ENCODE results near the gene THBS2. TPM values are rescaled to one million over a fixed set of nuclear protein-coding genes. Genes with fewer than 3 reads are reported as not detected.
"Not testable (repeated sequence)": the region's sequence is repeated elsewhere in the genome, so short reads cannot be mapped to it uniquely, and the experiment has no call there.

THBS2 gene
- total and polyA plus RNA-seq, 9 donors, result 26.5 to 151 (median 65.3) TPM

- intact Hi-C loops (cut with DNase I), result no loop called here
- no peaks in the 10 kb centered on the region for H3K36me3 ChIP-seq
- no peak overlapping the region for H3K4me3 ChIP-seq
- no peaks in the 10 kb centered on the region for H3K27me3 ChIP-seq
- TF ChIP-seq POLR2A (IDR thresholded peaks at IDR 0.05) (no peak), CTCF (IDR thresholded peaks at IDR 0.05) (no peak), EP300 (IDR thresholded peaks at IDR 0.05) (no peak)
- H3K27ac ChIP-seq, result no peak overlapping the region
- 86 to 90% (median 87%) methylated on average over 10 of the region's 10 CpGs for WGBS, 3 donors
- H3K9me3 ChIP-seq, result no peaks in the 10 kb centered on the region
- DNase-seq, result no peak
- peaks cover 2% of the 10 kb centered on the region for H3K4me1 ChIP-seq (ENCODE audit: insufficient read depth)
Observed at GRCh38 chr6:169271158-169271876, 17.7 kb upstream of the THBS2 start.

DNA sequence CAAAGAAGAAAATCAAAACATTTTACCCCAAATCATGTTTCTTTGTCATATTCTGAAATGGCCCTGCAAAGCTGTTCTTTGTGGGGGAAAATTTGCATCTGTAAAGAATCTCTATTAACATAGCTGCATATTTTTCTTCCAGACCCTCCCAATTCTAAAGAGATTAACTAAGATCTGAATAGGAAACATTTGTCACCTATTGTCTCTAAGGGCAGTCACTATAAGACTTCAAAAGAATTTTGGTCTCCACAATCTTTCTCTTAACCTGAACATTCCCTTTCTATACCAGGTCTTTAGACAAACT, 16.4 kb upstream of the THBS2 start:
- H3K36me3 ChIP-seq; H3K27me3 ChIP-seq; H3K4me3 ChIP-seq; H3K4me1 ChIP-seq (ENCODE audit: insufficient read depth); DNase-seq; intact Hi-C loops (cut with DNase I); H3K9me3 ChIP-seq: not testable (repeated sequence)
- H3K27ac ChIP-seq, result peak overlapping the region in 1 of 2 donors; percentile 28

DNA sequence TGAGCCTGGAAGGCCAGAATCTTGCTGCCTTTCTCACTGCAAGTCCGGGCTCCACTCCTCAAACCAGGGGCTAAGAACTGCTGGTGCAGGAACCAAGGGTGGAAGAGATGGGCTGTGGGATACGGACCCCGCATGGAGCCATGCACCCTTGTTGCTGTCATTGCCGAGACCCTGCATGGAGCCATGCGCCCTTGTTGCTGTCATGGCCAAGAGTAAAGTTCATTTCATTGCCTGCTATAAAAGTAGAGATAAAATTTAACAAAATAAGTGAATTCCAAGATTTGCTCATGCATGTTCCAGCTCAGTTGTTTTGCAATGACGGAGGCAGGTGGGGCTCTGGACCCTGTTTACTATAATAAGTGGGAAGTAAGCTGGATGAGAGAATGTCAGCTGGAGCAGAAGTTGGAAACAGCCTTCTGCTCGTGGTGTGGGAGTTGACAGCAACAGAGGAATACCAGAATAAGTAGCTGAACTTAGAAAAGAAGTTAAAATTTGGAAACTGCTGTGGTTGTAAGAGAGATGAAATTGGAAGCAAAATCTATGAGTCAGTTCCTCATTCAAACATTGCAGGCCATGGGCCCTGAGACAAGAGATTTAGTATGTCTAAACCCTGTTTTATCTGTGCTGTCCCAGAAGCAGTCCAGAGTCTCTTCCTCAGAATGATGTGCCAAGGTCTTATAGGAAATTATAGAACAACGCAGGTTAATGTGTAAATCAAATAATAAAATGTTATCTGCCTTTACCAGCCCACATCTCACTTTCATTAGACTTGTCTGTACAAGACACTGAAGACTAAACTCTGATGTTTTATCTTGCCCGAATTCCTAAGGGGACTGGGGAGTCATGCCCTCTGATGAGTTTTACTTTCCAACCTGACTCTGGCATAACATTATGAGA, 15.8 kb upstream of the THBS2 start:
- 38 to 45% (median 40%) methylated on average over 9 of the region's 9 CpGs for WGBS, 3 donors
- H3K4me3 ChIP-seq, result no peak overlapping the region
- peak; percentile 55 to 85 (median 59) for DNase-seq
- peak overlapping the region in 1 of 2 donors; percentile 46 for H3K27ac ChIP-seq
- no peaks in the 10 kb centered on the region for H3K27me3 ChIP-seq
- H3K36me3 ChIP-seq, result no peaks in the 10 kb centered on the region
- peaks cover 2% of the 10 kb centered on the region for H3K4me1 ChIP-seq (ENCODE audit: insufficient read depth)
- intact Hi-C loops (cut with DNase I), result no loop called here
- no peaks in the 10 kb centered on the region for H3K9me3 ChIP-seq
- TF ChIP-seq EP300 (IDR thresholded peaks at IDR 0.05) (peak; percentile 14), CTCF (IDR thresholded peaks at IDR 0.05) (no peak), POLR2A (IDR thresholded peaks at IDR 0.05) (no peak)

GRCh38 chr6:169268276-169268675, 14.6 kb upstream of the THBS2 start:
- Histone ChIP-seq H3K4me1 (ENCODE audit: insufficient read depth) (peaks cover 2% of the 10 kb centered on the region), H3K36me3 (no peaks in the 10 kb centered on the region), H3K9me3 (no peaks in the 10 kb centered on the region), H3K4me3 (no peak overlapping the region), H3K27me3 (no peaks in the 10 kb centered on the region), H3K27ac (no peak overlapping the region)
- WGBS, 3 donors, result 89 to 100% (median 95%) methylated on average over 1 of the region's 1 CpG
- no peak for DNase-seq
- TF ChIP-seq POLR2A (IDR thresholded peaks at IDR 0.05) (no peak), EP300 (IDR thresholded peaks at IDR 0.05) (no peak), CTCF (IDR thresholded peaks at IDR 0.05) (no peak)
- intact Hi-C loops (cut with DNase I), result no loop called here

All from ovary (tissue), 9 donors.